ENCODE measurements around the gene PTPRO.

GRCh38 chr12:15306605-15307004 is 15.7 kb upstream of the PTPRO start:
- no peak for TF ChIP-seq POLR2A (IDR thresholded peaks at IDR 0.05)
- TF ChIP-seq CTCF (IDR thresholded peaks at IDR 0.05) = no peak
